22Rv1 (cell line): ENCODE results near the gene NCS1.

ENCODE experiments used
- CTCF ChIP-seq: fragments of 450-650 bp; IDR thresholded peaks from 2 replicates; pipeline ENCODE4 v1.5.1; 2017; ENCODE audit warnings: mild to moderate bottlenecking
- ZFX ChIP-seq: fragments of 450-650 bp; IDR thresholded peaks from 2 replicates; pipeline ENCODE4 v1.6.1; 2017; ENCODE audit warnings: antibody characterized with exemption, borderline replicate concordance

- TF ChIP-seq CTCF (no peak), ZFX (no peak)
These were observed 61.4 kb downstream of the NCS1 start for GRCh38 chr9:130233587-130233945.
